HepG2 (cell line): Measurements from ENCODE around the gene POU2AF3. TPM values are rescaled to one million over a fixed set of nuclear protein-coding genes. Genes with fewer than 3 reads are reported as not detected.

Experiments
- ARID5B ChIP-seq: IDR thresholded peaks from 2 replicates; pipeline ENCODE4 v1.4.0; 2020; ENCODE audit warnings: mild to moderate bottlenecking, missing genetic modification reagents
- CBX1 ChIP-seq: IDR thresholded peaks from one replicate; pipeline ENCODE4 v1.6.1; 2016; ENCODE audit warnings: antibody characterized with exemption, low read depth
- GFI1 ChIP-seq: sonication (generic); formaldehyde crosslinking; IDR thresholded peaks from 2 replicates; pipeline ENCODE4 v1.5.0; 2020; ENCODE audit warnings: missing genetic modification reagents, mild to moderate bottlenecking, borderline replicate concordance
- GTF2F1 ChIP-seq: fragments of 150-350 bp; IDR thresholded peaks from 2 replicates; pipeline ENCODE4 v1.6.1; 2014; ENCODE audit warnings: low read length
- GTF3A ChIP-seq: sonication (generic); formaldehyde crosslinking; conservative IDR thresholded peaks from 2 replicates; pipeline ENCODE4 v1.4.0; 2020; ENCODE audit warnings: mild to moderate bottlenecking, missing genetic modification reagents
- HMG20A ChIP-seq: IDR thresholded peaks from 2 replicates; pipeline ENCODE4 v1.6.1; 2016; ENCODE audit warnings: borderline replicate concordance
- HNF4A ChIP-seq: sonication (generic); formaldehyde crosslinking; IDR thresholded peaks from 2 replicates; pipeline ENCODE4 v1.4.0; 2020; ENCODE audit warnings: missing genetic modification reagents
- HOXA3 ChIP-seq: sonication (generic); formaldehyde crosslinking; IDR thresholded peaks from 2 replicates; pipeline ENCODE4 v1.5.0; 2020; ENCODE audit warnings: missing genetic modification reagents
- KLF6 ChIP-seq: IDR thresholded peaks from 2 replicates; pipeline ENCODE4 v1.8.0; 2016; ENCODE audit warnings: missing biosample characterization, missing genetic modification reagents
- POLR2G ChIP-seq: fragments of 200-400 bp; formaldehyde crosslinking; IDR thresholded peaks from 2 replicates; pipeline ENCODE4 v1.6.1; 2018; ENCODE audit warnings: mild to moderate bottlenecking, low read depth, low read length, moderate library complexity
- RCOR2 ChIP-seq: IDR thresholded peaks from 2 replicates; pipeline ENCODE4 v1.6.1; 2016; ENCODE audit warnings: missing biosample characterization, missing genetic modification reagents
- RELA ChIP-seq: sonication (generic); formaldehyde crosslinking; IDR thresholded peaks from 2 replicates; pipeline ENCODE4 v1.4.0; 2020; ENCODE audit warnings: missing genetic modification reagents
- SMAD1 ChIP-seq: sonication (generic); formaldehyde crosslinking; IDR thresholded peaks from 2 replicates; pipeline ENCODE4 v1.4.0; 2020; ENCODE audit warnings: missing genetic modification reagents, low read depth, mild to moderate bottlenecking, borderline replicate concordance
- SOX6 ChIP-seq, 2 experiments: fragments of 450-650 bp in 1 of 2; sonication (generic) in 1 of 2; formaldehyde crosslinking in 1 of 2; IDR thresholded peaks; 2 replicates each; pipeline versions ENCODE4 v1.4.0 to v1.6.1; 2017 to 2020; ENCODE audit warnings: antibody characterized with exemption in 1 of 2, mild to moderate bottlenecking in 1 of 2, missing genetic modification reagents in 1 of 2
- TBL1XR1 ChIP-seq: fragments of 150-350 bp; IDR thresholded peaks from 2 replicates; pipeline ENCODE4 v1.6.1; 2014; ENCODE audit warnings: borderline replicate concordance, low read length; ENCODE audit not compliant: partially characterized antibody
- ZBTB7B ChIP-seq: sonication (generic); formaldehyde crosslinking; IDR thresholded peaks from 2 replicates; pipeline ENCODE4 v1.4.0; 2020; ENCODE audit warnings: missing genetic modification reagents
- ZGPAT ChIP-seq: IDR thresholded peaks from 2 replicates; pipeline ENCODE4 v1.6.1; 2016; ENCODE audit warnings: mild to moderate bottlenecking
- ZKSCAN1 ChIP-seq: fragments of 150-350 bp; IDR thresholded peaks from 2 replicates; pipeline ENCODE4 v1.6.1; 2014; ENCODE audit warnings: low read length
- ZNF260 ChIP-seq: sonication (generic); formaldehyde crosslinking; IDR thresholded peaks from 2 replicates; pipeline ENCODE4 v1.4.0; 2020; ENCODE audit warnings: missing genetic modification reagents, low read depth, mild to moderate bottlenecking, borderline replicate concordance
- ZNF496 ChIP-seq: sonication (generic); formaldehyde crosslinking; IDR thresholded peaks from 2 replicates; pipeline ENCODE4 v1.8.1; 2023; ENCODE audit warnings: mild to moderate bottlenecking, moderate library complexity, missing genetic modification reagents; ENCODE audit not compliant: insufficient replicate concordance
- ZNF543 ChIP-seq: sonication (generic); formaldehyde crosslinking; IDR thresholded peaks from 2 replicates; pipeline ENCODE4 v1.4.0; 2020; ENCODE audit warnings: mild to moderate bottlenecking, missing genetic modification reagents
- ZNF564 ChIP-seq: sonication (generic); formaldehyde crosslinking; IDR thresholded peaks from 2 replicates; pipeline ENCODE4 v1.8.1; 2023; ENCODE audit warnings: mild to moderate bottlenecking, missing genetic modification reagents
- ZNF570 ChIP-seq: sonication (generic); formaldehyde crosslinking; IDR thresholded peaks from 2 replicates; pipeline ENCODE4 v1.4.0; 2020; ENCODE audit warnings: mild to moderate bottlenecking, missing genetic modification reagents, borderline replicate concordance
- ZNF580 ChIP-seq: IDR thresholded peaks from 2 replicates; pipeline ENCODE4 v1.6.1; 2016; ENCODE audit warnings: low read depth, borderline replicate concordance
- ZNF614 ChIP-seq: IDR thresholded peaks from 2 replicates; pipeline ENCODE4 v1.6.1; 2018; ENCODE audit warnings: missing biosample characterization, missing genetic modification reagents, inconsistent platforms, borderline replicate concordance
- ZNF674 ChIP-seq: sonication (generic); formaldehyde crosslinking; IDR thresholded peaks from 2 replicates; pipeline ENCODE4 v1.5.0; 2020; ENCODE audit warnings: low read depth, mild to moderate bottlenecking, missing genetic modification reagents
- ZNF746 ChIP-seq: sonication (generic); formaldehyde crosslinking; IDR thresholded peaks from 2 replicates; pipeline ENCODE4 v1.8.0; 2022; ENCODE audit warnings: mild to moderate bottlenecking, missing genetic modification reagents
- ZNF891 ChIP-seq: sonication (generic); formaldehyde crosslinking; IDR thresholded peaks from 2 replicates; pipeline ENCODE4 v1.5.0; 2020; ENCODE audit warnings: mild to moderate bottlenecking, missing genetic modification reagents
- polyA plus RNA-seq, 8 experiments: library from polyadenylated mRNA; depleted of rRNA in 3 of 8; stranded (reverse) in 7 of 8; unstranded in 1 of 8; fragments of >200 nt; fragmentation: Illumina TruSeq in 4 of 8; extraction: Trizol in 4 of 8; gene quantifications; 2 replicates each; pipeline versions ENCODE4 v1.2.1 to v1.2.3, GENCODE V29; 2011 to 2016; ENCODE audit warnings: low read depth in 4 of 8, missing spikeins in 1 of 8, mixed read lengths in 1 of 8; ENCODE audit not compliant: insufficient read depth in 1 of 8
- total RNA-seq, 5 experiments: library from RNA; depleted of rRNA; stranded (reverse); fragments of >200 nt; fragmentation: Illumina TruSeq; extraction: Trizol; gene quantifications; 2 replicates each; pipeline ENCODE4 v1.2.3, GENCODE V29; 2016; ENCODE audit warnings: low read depth in 1 of 5

The POU2AF3 gene
- total and polyA plus RNA-seq, 2 of the 13 experiments (the other 11 are each of a cell fraction or from before 2014, with no cell fraction given), result 7.8 to 71.2 TPM

- TF ChIP-seq SMAD1 (CRISPR knock-in tag), result no peak
- TF ChIP-seq KLF6 (CRISPR knock-in tag), result no peak
- no peak for TF ChIP-seq CBX1
- no peak for TF ChIP-seq ZNF543 (CRISPR knock-in tag)
- TF ChIP-seq GFI1 (CRISPR knock-in tag), result peak; percentile 49; the same call in 1 of the 2 replicates
- no peak for TF ChIP-seq POLR2G
- TF ChIP-seq SOX6 (IDR thresholded peaks at IDR 0.05), result no peak
- no peak for TF ChIP-seq SOX6 (CRISPR knock-in tag; IDR thresholded peaks at IDR 0.05)
- TF ChIP-seq ZGPAT (CRISPR knock-in tag), result no peak
- no peak for TF ChIP-seq ZBTB7B (CRISPR knock-in tag)
- TF ChIP-seq ZNF260 (CRISPR knock-in tag), result no peak
- no peak for TF ChIP-seq GTF2F1
- TF ChIP-seq ARID5B (CRISPR knock-in tag), result no peak
- no peak for TF ChIP-seq ZNF570 (CRISPR knock-in tag)
- TF ChIP-seq HMG20A (CRISPR knock-in tag), result no peak
- TF ChIP-seq RELA (CRISPR knock-in tag), result no peak
- no peak for TF ChIP-seq ZNF891
- no peak for TF ChIP-seq ZNF674 (CRISPR knock-in tag)
- TF ChIP-seq ZNF564, result no peak
- no peak for TF ChIP-seq HNF4A (CRISPR knock-in tag)
- no peak for TF ChIP-seq TBL1XR1
- TF ChIP-seq ZNF746, result no peak; the same call in 1 of the 2 replicates
- peak; percentile 34; the same call in 1 of the 2 replicates for TF ChIP-seq ZNF614
- no peak for TF ChIP-seq GTF3A (CRISPR knock-in tag)
- no peak for TF ChIP-seq HOXA3 (CRISPR knock-in tag)
- TF ChIP-seq ZNF580 (CRISPR knock-in tag), result no peak
- TF ChIP-seq ZKSCAN1, result no peak
- TF ChIP-seq RCOR2 (CRISPR knock-in tag), result 0 out of 2 replicates have a peak, but pooled peaks have one; percentile 19
- TF ChIP-seq ZNF496 (CRISPR knock-in tag), result no peak
Observed at GRCh38 chr11:111355956-111356659, 57.8 kb downstream of the POU2AF3 start (continued).
